Lung (tissue), 12 donors: Measurements from ENCODE around the gene PASK. TPM values are rescaled to one million over a fixed set of nuclear protein-coding genes. Genes with fewer than 3 reads are reported as not detected.

Source experiments
- ATAC-seq: fragments of 200-7000 bp; cut with Tn5 transposase; one replicate; pipeline ENCODE4 v1.9.1; 2020; ENCODE audit warnings: moderate number of reproducible peaks; ENCODE audit not compliant: insufficient read depth, low FRiP score
- DNase-seq, 3 donors: peaks; one replicate each; pipeline ENCODE4 v3.0.0-alpha.2; 2013 to 2017
- H3K27ac ChIP-seq, 2 donors: one replicate each; pipeline ENCODE4 v1.5.1; 2013; ENCODE audit warnings: mild to moderate bottlenecking in 2 of 2, moderate library complexity in 2 of 2, control low read depth in 1 of 2, inconsistent platforms in 1 of 2, low read depth in 1 of 2, low read length in 1 of 2
- H3K27me3 ChIP-seq, 3 donors: one replicate each; pipeline ENCODE4 v1.5.1; 2013; ENCODE audit warnings: low read length in 2 of 3; ENCODE audit not compliant: control insufficient read depth in 3 of 3, insufficient read depth in 3 of 3
- H3K36me3 ChIP-seq, 4 donors: one replicate each; pipeline ENCODE4 v1.5.1; 2013; ENCODE audit warnings: low read length in 4 of 4, mild to moderate bottlenecking in 1 of 4, moderate library complexity in 1 of 4; ENCODE audit not compliant: control insufficient read depth in 4 of 4, insufficient read depth in 4 of 4
- H3K4me1 ChIP-seq, 5 donors: one replicate each; pipeline ENCODE4 v1.5.1; 2013; ENCODE audit warnings: low read length in 5 of 5, mild to moderate bottlenecking in 2 of 5, moderate library complexity in 1 of 5; ENCODE audit not compliant: control insufficient read depth in 5 of 5, insufficient read depth in 5 of 5
- H3K4me3 ChIP-seq: one replicate; pipeline ENCODE4 v1.5.1; 2013; ENCODE audit warnings: mild to moderate bottlenecking, control low read depth, moderate library complexity
- H3K9ac ChIP-seq, 2 donors: one replicate each; pipeline ENCODE4 v1.5.1; 2013; ENCODE audit warnings: low read length in 2 of 2, control low read depth in 1 of 2; ENCODE audit not compliant: insufficient read depth in 1 of 2
- H3K9me3 ChIP-seq, 4 donors: one replicate each; pipeline ENCODE4 v1.5.1; 2013; ENCODE audit warnings: low read length in 3 of 4, mild to moderate bottlenecking in 1 of 4, moderate library complexity in 1 of 4; ENCODE audit not compliant: control insufficient read depth in 4 of 4, insufficient read depth in 3 of 4
- WGBS, 2 donors: extraction: QIAGEN DNeasy Blood & Tissue Kit; methylation state at CpG; one replicate each; pipeline ENCODE4 v1.1.7; 2013; 5-methylcytosine and 5-hydroxymethylcytosine counted together
- polyA plus RNA-seq, 2 donors: library from polyadenylated mRNA; stranded (reverse); fragments of 200-250 nt; gene quantifications; one replicate each; pipeline ENCODE4 v1.2.1, GENCODE V29; 2013
- total RNA-seq, 2 donors: library from RNA; depleted of rRNA in 1 of 2; stranded (reverse); fragments of >200 nt in 1 of 2; gene quantifications; one replicate each; pipeline ENCODE4 v1.2.1, GENCODE V29; 2014 to 2021
- TF ChIP-seq, protein P1 (sequence below): IDR thresholded peaks from 2 replicates; pipeline ENCODE4 v1.5.1; 2012; ENCODE audit warnings: mild to moderate bottlenecking; ENCODE audit errors: control extremely low read depth, extremely low read depth
- donor health status: control.
- donor health status: control.
- donor health status: Bipolar disorder and iron deficiency.
- donor health status: healthy.
- donor health status: DM: yes; HTN: yes; CAD: no.

The PASK gene
- total and polyA plus RNA-seq, 4 donors: 3.5 to 21.8 (median 13.2) TPM

GRCh38 chr2:241115361-241115760, 33.9 kb downstream of the PASK start:
- DNase-seq: no peak
- Histone ChIP-seq H3K27ac (no peak overlapping the region), H3K36me3 (peaks cover 0 to 15% (median 0%) of the 10 kb centered on the region in 4 donors), H3K4me3 (no peak overlapping the region), H3K9me3 (no peaks in the 10 kb centered on the region), H3K4me1 (peaks cover 0 to 2% (median 0%) of the 10 kb centered on the region in 5 donors), H3K9ac (no peak overlapping the region), H3K27me3 (no peaks in the 10 kb centered on the region)
- 68 to 95% methylated on average over 8 of the region's 8 CpGs for WGBS, 2 donors
- TF ChIP-seq, protein P1, sequence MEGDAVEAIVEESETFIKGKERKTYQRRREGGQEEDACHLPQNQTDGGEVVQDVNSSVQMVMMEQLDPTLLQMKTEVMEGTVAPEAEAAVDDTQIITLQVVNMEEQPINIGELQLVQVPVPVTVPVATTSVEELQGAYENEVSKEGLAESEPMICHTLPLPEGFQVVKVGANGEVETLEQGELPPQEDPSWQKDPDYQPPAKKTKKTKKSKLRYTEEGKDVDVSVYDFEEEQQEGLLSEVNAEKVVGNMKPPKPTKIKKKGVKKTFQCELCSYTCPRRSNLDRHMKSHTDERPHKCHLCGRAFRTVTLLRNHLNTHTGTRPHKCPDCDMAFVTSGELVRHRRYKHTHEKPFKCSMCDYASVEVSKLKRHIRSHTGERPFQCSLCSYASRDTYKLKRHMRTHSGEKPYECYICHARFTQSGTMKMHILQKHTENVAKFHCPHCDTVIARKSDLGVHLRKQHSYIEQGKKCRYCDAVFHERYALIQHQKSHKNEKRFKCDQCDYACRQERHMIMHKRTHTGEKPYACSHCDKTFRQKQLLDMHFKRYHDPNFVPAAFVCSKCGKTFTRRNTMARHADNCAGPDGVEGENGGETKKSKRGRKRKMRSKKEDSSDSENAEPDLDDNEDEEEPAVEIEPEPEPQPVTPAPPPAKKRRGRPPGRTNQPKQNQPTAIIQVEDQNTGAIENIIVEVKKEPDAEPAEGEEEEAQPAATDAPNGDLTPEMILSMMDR: no peak
- ATAC-seq: no peak

DNA sequence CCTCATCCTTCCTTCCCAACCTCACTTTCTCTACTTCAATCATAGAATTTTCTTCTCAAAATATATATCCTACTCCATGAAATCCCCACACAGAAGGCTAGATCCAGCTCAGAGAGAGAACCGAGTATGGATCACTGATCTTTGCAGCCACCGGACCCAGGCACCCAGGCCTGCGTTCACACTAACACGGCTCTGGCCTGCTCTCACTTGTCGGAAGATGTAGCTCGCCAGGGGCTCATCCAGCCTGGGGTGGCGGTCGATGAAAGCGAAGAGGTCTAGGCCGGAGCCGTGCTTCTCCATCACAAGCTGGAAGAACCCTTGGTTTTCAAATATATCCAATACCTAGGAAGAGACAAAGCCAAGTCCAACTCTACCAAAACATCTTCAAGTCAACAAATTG, 34.4 kb downstream of the PASK start:
- 96 to 99% methylated on average over 11 of the region's 11 CpGs for WGBS, 2 donors
- H3K36me3 ChIP-seq: peaks cover 0 to 15% (median 0%) of the 10 kb centered on the region in 4 donors
- DNase-seq (no peak), ATAC-seq (no peak)
- H3K4me1 ChIP-seq: peaks cover 0 to 2% (median 0%) of the 10 kb centered on the region in 5 donors
- no peaks in the 10 kb centered on the region for H3K27me3 ChIP-seq
- H3K9me3 ChIP-seq: no peaks in the 10 kb centered on the region
- H3K4me3 ChIP-seq: no peak overlapping the region
- H3K27ac ChIP-seq: no peak overlapping the region
- TF ChIP-seq, protein P1: no peak
- no peak overlapping the region for H3K9ac ChIP-seq

GRCh38 chr2:241112592-241112991, 36.7 kb downstream of the PASK start:
- Histone ChIP-seq H3K9me3 (no peaks in the 10 kb centered on the region), H3K36me3 (peaks cover 0 to 15% (median 0%) of the 10 kb centered on the region in 4 donors), H3K27me3 (no peaks in the 10 kb centered on the region), H3K4me3 (no peak overlapping the region), H3K9ac (no peak overlapping the region), H3K4me1 (peaks cover 0 to 9% (median 0%) of the 10 kb centered on the region in 5 donors), H3K27ac (no peak overlapping the region)
- DNase-seq: no peak
- no peak for ATAC-seq
- TF ChIP-seq, protein P1: no peak
- WGBS, 2 donors: 80 to 85% methylated on average over 8 of the region's 8 CpGs

DNA sequence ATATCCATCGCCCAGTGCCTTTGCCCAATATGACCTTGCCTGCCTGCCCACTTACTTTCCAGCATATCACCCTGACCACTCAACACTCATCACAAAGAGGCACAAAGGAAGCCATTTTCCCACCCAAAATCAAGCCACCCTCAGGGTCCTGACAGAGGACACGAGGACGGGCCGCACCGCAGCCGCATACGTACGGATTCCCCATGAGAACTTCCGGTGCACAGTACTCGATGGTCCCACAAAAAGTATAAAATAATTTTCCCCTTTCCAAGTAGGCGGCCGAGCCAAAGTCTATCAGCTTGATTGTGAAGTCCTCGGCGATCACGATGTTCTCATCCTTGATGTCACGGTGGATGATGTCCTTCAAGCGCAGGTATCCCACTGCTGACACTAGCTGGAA, 37.2 kb downstream of the PASK start:
- H3K27me3 ChIP-seq: no peaks in the 10 kb centered on the region
- no peak overlapping the region for H3K27ac ChIP-seq
- peaks cover 0 to 12% (median 0%) of the 10 kb centered on the region in 4 donors for H3K36me3 ChIP-seq
- no peak for DNase-seq
- TF ChIP-seq, protein P1: no peak
- H3K4me3 ChIP-seq: no peak overlapping the region
- peaks cover 0 to 9% (median 0%) of the 10 kb centered on the region in 5 donors for H3K4me1 ChIP-seq
- ATAC-seq: no peak
- H3K9ac ChIP-seq: no peak overlapping the region
- no peaks in the 10 kb centered on the region for H3K9me3 ChIP-seq
- 95 to 97% methylated on average over 17 of the region's 17 CpGs for WGBS, 2 donors
